Activated CD4-positive, alpha-beta T cell treated with anti-CD3 and anti-CD28 coated beads, Interleukin-2, amount 50 U/mL, for 1 hour (primary cell): Measurements from ENCODE around the gene SMARCA5.
A peak's percentile ranks its signal among the peaks of the same experiment; 100 is the strongest.

Source experiments
- DNase-seq: peaks from one replicate; pipeline ENCODE4 v3.0.0-alpha.2; 2020

Gene SMARCA5

DNA sequence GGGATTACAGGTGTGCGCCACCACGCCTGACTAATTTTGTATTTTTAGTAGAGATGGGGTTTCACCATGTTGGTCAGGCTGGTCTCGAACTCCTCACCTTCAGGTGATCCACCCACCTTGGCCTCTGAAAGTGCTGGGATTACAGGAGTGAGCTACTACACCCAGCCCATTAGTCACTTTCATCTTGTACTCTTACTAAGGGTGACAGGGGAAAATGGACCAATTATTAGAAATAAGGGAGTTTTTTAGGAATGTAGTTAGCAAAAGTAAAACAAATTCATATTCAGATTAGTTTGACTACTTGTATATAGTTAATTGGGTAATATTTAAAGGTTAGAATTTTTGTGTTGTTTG lies 26.1 kb downstream of the SMARCA5 start:
- no peak for DNase-seq

DNA sequence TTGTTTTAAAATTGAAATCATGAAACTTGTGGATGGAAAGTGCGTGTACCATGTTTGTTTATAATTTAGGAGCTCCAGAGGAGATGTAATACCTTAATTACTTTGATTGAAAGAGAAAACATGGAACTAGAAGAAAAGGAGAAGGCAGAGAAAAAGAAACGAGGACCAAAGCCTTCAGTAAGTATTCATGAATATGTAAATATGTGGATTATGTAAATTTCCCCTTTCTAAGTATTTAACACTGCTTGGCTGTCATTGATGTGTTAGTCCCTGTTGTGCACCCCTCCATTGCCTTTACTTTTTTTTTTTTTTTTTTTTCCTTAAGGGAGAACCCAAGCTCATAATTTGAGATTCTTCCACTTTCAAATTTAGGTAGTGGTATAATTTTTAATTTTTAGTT lies 36.4 kb downstream of the SMARCA5 start:
- no peak for DNase-seq

DNA sequence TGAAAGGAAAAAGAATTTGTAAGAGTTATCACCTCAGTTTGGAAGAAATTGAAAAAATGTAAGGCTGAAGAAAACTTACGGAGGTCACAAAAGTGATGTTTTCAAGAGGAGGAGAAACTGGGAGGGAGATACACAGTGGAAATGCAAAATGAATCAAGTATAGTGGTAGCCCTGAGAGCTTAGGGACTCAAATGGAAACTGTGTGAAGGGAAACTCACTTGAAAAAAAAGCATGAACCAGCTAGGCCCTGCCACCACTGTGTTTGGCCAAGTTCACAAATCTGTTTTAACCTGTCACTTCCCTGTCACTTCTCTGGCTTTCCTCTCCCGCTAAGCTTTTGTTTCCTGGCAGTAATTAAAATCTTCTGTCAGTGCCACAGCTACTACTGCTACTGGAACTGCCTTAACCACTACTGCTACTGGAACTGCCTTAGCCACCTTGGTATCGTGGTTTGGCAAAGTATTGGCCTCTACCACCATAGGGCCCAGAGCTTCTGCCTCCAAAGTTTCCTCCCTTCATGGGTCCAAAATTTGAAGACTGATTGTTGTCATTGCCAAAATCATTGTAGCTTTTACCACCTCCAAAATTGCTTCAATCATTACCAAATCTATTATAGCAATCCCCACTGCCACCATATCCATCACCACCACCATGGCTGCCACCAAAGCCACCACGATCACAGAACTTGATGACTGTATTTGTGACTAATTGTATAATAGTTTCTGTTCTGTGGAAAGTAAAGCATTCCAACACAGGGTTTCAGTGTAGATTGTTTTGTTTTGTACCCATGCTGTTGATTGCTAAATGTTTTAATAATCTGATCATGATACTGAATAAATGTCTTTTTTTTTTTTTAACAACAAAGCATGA lies 41.5 kb downstream of the SMARCA5 start:
- DNase-seq: no peak

DNA sequence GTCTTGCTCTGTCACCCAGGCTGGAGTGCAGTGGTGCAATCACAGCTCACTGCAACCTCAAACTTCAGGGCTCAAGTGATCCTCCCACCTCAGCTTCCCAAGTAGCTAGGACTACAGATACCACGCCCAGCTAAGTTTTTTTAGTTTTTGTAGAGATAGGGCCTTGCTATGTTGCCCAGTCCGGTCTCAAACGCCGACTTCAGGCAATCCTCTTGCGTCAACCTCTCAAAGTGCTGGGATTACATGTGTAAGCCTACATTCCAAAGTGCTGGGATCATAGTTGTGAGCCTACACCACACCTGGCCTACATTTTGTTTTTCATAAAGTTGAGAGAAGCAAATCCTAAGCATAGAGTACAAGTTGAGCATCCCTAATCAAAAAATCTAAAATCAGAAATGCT lies 42.2 kb downstream of the SMARCA5 start:
- no peak for DNase-seq

DNA sequence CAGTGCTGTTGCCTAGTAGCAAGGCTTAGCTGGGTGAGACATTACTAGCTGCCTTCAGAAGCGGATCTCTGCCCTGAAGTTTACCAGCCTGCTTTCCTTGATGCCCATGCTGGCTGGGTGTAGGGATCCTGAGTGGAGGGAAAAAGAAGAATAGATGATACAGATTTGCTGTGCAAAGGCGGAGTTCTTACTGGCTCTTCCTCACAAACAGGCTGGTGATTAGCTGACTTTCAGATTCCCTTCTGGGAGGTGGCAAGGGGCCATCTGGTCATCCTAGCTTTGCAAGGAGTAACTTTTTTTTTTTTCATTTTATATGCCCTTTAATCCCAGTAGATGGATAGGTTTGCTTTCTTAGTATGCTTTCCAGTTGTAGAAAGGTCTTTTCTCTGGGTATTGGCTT lies 44.8 kb downstream of the SMARCA5 start:
- DNase-seq: no peak

DNA sequence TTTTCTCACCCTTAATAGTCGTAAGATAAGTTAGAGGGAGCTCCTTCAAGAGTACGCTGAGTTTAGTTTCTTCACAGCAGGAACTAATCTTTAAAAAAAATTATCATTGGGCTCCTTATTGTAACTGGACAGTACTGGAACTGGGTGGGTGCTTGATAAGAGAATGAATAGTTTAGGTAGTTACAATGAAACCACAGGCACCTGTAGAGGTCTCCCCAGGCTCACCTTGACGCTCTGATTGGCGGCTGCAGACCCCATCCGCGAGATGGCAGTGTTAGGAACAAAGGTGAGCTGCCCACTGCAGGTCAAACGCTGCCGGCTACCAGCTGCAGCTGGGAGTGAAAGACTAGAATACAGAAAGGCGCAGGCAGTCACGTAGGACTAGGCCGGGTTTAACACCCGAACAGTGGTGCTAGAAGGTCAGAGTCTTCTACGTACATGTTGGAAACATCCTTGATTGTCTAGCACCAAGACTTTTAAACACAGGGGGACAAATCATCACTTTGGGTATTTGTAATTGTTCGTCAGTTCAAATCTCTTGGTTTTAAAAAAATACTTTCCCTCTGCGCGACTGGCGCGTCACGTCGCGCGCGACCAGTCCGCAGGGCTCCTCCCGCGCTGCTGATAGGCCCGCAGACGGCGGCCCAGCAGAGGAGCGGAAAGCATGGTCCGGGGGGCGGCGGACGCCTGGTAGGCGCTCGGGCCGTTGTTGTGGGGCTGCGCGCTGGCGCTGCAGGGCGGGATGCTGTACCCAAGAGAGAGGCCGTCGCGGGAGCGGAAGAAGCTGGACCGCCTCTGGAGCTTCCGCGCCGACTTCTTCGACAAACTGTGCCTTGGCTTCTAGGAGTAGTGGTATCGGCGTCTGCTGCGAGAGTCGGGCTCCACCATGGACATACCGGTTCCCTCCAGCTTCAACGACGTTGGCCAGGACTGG lies 45.6 kb downstream of the SMARCA5 start:
- DNase-seq: peak; percentile 62

DNA sequence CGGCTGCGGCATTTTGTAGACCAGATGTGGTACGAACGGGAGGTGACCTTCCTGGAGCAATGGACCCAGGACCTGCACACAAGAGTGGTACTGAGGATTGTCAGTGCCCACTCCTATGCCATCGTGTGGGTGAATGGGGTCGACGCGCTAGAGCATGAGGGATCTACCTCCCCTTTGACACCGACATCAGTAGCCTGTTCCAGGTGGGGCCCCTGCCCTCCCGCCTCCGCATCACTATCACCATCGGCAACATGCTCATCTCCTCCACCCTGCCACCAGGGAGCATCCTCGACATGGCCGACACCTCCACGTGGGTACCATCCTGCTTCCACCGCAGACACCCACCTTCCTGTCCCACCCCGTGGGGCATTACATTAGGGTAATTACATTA lies 46.2 kb downstream of the SMARCA5 start:
- DNase-seq: peak; percentile 6

DNA sequence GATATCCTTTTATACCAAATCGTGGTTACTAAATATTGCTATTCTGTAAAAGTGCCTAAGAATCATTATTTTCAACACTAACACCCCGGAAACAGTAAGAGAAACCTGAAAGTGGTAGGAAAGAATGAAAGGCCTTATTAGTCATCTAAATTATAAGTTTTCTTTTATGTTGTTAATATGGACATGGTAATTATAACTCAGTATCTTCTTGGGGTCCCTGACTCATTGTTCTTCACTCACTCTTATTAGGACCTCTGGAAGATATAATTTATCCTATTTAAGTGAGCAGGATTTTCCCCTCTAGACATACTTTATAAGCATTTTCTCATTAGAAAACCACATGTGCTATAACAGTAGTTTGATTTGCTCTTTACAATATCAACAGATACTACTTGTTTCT lies 51.0 kb downstream of the SMARCA5 start:
- DNase-seq: no peak

DNA sequence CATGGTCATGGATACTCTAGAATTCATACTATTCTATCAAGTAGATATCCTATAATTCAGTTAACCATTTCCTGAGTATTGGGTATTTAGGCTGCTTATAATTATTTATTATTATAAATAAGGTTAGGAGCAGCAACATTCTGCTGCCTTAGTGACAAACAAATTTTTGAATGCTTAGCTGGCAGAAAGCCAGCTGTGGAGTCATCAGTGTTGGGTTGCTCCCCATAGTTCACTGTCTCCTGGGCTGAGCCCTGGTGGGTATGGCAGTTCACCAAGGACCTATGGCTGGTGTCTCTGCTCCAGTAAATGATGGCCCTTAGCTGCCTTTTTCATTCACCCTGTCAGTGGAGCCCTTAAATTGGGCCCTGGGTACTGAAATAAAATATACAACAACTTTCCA lies 61.8 kb downstream of the SMARCA5 start:
- DNase-seq: no peak

DNA sequence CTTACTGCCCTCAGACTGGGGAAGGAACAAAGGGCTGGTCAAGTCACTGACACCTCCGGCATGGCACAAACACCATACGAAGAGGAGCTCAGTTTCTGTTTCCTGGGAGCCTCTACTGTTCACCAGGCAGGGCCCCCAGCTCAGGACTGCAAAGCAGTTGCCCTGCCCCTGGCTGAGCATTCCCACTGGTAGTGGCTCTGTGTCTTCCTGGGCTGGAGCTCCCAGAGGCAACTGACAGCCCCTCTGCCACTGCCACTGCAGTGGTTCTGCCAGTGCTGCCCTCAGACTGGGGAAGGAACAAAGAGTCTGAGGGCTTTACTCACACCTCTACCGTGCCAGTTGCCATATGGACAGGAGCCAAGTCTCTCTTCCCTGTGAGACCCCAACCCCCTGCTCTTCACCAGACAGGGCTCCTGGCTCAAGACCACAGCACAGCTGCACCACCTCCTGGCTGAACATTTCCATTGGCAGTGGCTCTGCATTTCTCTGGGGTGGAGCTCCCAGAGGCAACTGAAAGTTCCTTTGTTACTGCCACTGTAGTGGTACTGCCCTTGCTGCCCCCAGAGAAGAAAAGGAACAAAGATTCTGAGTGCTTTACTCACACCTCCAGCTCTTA lies 67.9 kb downstream of the SMARCA5 start:
- no peak for DNase-seq

DNA sequence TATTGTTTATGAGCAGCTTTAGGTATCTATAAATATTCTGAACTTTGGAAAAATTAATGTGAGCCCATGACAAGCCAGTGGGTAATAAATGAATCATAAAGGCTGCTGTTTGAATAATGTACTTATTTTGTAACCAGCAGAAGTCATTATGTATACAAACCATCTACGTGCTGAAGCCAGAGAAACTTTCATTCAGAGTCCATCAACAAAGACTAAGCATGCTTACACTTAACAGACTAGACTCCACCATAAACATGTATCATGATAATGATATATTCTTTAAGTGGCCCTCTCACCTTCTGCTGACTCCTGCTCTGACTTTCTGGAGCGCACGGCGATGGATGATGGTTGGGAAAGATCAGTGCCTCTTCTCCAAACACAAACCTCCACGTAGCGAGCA lies 72.0 kb downstream of the SMARCA5 start:
- no peak for DNase-seq

DNA sequence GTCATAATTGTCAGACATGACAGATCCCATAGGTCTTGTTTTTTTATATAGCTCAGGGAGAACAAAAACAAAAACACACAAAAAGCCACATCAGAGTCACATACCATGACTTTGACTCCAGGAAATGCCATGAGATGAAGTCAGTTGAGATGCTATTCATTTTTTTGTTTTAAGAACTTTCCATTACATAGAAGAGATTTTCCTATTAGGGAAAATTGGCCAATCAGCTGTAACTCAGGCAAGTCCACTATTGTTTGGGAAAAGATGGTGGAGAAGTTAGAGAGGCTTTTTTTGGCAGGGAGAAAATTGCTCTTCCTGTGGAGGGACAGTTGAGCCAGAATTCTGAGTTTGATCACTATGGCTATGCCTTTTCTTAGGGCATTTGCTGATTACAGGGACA lies 72.6 kb downstream of the SMARCA5 start:
- DNase-seq: no peak

DNA sequence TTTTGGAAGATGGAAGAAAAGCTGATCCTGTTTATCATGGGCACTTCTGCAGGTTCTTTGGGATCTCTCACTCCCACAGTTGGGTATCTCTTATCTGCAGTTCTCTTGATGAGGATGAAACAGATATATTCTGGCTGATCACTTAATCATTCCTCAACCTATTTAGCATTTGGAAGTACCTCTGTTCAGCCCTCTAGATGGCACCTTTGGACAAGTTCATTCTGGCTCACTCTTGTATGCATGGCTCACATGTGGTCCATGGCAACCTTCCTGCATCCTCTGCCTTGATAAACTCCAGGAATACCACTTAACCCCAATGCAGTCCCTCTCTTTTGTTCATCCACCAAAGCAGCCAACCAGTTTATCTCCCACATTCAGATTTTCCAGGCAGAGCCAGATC lies 74.2 kb downstream of the SMARCA5 start:
- DNase-seq: no peak

DNA sequence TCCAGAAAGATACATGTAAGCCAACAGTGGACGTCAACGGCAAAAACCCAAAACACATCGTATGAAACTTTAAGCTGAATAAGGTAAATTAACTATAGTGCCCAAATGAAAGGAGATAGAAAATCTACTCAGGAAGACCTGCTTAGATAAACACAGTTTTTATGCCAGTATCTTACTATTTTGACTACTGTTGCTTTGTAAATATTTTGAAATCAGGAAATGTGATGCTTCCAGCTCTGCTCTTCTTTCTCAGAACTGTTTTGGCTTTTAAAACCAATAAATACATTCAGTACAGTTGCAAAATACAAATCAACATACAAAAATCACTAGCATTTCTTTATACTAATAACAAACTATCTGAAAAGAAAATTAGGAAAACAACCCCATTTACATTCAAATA lies 83.8 kb downstream of the SMARCA5 start:
- no peak for DNase-seq

DNA sequence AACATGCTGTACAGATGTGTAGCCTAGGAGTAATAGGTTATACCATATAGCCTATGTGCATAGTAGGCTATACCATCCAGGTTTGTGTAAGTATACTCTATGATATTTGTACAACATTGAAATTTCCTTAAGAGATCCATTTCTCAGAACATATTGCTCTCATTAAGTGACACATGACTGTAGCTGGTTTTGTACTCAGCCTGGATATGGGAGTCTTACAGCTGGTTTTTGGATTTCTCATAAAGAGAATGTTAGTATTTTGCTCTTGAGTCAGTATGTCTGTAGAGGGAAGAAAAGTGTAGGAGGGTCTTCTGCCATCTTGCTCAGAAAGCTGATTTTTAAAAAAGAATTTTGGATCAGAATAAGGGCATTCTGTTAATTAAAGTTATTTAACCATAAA lies 85.3 kb downstream of the SMARCA5 start:
- no peak for DNase-seq

DNA sequence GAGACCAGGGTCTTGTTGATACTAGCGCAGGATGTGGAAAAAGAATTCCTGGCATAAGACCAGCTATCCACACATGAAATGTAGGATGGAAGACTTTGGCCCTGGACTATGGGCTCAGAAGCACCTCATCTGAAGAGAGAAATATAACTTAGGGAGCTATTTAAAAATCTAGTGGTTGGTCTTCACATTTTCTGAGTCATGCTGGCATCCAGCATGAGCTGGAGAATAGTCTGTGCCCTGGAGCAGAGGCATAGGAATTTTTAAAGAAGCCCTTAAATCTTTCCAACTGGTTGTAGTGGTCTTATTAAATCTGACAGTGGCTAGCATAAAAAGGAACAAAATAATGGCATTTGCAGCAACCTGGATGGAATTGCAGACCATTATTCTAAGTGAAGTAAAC lies 86.3 kb downstream of the SMARCA5 start:
- no peak for DNase-seq

DNA sequence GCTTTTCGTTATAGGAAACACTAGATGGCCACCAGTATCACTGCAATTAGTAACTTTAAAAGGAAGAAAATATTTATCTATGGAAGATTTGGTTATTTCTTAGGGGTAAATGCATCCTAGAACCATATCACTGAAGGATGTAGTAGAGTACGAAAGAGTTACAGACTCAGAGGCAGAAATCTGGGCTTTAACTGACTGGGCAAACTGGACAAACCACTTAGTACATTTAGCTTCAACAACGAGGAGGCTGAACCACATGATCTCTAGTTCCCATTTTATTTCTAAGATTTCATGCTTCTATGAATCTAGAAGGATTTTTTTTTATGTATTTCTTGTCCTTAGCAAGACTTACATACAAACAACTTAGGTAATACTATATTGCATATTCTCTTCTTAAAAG lies 93.0 kb downstream of the SMARCA5 start:
- DNase-seq: no peak
